ENCODE data around the gene METTL16.
"Not testable (repeated sequence)": the region's sequence is repeated elsewhere in the genome, so short reads cannot be mapped to it uniquely, and the experiment has no call there.

The METTL16 gene

DNA sequence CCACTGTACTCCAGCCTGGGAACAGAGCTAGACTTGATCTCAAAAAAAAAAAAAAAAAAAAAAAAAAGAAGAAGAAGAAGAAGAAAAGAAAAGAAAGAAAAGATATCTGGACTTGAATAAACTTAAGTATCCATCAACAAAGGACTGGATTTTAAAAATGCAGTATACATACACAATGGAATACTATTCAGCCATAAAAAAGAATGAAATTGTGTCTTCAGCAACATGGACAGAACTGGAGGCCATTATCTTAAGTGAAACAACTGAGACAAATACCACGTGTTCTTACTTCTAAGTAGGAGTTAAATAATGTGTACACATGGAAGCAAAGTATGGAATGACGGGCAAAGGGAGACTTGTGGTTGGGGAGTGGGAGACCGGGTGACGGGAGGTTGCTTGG is 70.8 kb downstream of the METTL16 start:
- H3K4me3 ChIP-seq = no peak overlapping the region
- H3K27ac ChIP-seq = no peak overlapping the region
- DNase-seq (ENCODE audit: low spot score) = no peak
- TF ChIP-seq, protein P1, sequence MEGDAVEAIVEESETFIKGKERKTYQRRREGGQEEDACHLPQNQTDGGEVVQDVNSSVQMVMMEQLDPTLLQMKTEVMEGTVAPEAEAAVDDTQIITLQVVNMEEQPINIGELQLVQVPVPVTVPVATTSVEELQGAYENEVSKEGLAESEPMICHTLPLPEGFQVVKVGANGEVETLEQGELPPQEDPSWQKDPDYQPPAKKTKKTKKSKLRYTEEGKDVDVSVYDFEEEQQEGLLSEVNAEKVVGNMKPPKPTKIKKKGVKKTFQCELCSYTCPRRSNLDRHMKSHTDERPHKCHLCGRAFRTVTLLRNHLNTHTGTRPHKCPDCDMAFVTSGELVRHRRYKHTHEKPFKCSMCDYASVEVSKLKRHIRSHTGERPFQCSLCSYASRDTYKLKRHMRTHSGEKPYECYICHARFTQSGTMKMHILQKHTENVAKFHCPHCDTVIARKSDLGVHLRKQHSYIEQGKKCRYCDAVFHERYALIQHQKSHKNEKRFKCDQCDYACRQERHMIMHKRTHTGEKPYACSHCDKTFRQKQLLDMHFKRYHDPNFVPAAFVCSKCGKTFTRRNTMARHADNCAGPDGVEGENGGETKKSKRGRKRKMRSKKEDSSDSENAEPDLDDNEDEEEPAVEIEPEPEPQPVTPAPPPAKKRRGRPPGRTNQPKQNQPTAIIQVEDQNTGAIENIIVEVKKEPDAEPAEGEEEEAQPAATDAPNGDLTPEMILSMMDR (IDR thresholded peaks at IDR 0.05) = no peak

DNA sequence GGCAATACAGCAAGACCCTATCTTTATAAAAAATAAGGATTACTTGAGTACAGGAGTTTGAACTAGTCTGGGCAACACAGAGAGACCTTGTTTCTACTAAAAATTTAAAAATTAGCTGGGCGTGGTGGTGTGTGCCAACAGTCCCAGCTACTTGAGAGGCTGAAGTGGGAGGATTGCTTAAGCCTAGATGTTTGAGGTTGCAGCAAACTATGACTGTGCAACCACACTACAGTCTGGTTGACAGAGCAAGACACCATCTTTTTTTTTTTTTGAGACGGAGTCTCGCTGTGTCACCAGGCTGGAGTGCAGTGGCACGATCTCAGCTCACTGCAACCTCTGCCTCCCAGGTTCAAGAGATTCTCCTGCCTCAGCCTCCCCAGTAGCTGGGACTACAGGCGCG is 71.7 kb downstream of the METTL16 start:
- not testable (repeated sequence) for DNase-seq (ENCODE audit: low spot score); H3K27ac ChIP-seq

DNA sequence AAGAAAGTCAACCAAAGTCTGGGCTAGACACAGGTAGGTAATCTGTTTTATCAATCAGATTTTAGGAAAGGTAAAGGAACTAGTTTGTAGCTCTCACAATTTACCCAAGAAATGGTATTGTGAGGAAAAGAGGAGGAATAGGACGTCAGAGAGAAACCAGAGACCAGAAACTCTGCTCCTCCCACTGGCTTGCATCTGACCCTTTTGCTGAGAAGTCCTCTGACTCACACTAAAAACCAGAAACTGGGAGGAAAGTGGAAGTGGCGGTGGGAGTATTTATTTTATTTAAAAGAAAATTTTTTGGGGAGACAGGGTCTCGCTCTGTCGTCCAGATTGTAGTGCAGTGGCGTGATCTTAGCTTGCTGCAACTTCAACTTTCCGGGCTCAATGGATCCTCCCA is 72.9 kb downstream of the METTL16 start:
- no peak overlapping the region for H3K4me3 ChIP-seq
- H3K27ac ChIP-seq = no peak overlapping the region
- TF ChIP-seq, protein P1 (IDR thresholded peaks at IDR 0.05) = no peak
- no peak for DNase-seq (ENCODE audit: low spot score)

More for the DNA sequence above, 71.7 kb downstream of the METTL16 start:
- H3K4me3 ChIP-seq = not testable (repeated sequence)

DNA sequence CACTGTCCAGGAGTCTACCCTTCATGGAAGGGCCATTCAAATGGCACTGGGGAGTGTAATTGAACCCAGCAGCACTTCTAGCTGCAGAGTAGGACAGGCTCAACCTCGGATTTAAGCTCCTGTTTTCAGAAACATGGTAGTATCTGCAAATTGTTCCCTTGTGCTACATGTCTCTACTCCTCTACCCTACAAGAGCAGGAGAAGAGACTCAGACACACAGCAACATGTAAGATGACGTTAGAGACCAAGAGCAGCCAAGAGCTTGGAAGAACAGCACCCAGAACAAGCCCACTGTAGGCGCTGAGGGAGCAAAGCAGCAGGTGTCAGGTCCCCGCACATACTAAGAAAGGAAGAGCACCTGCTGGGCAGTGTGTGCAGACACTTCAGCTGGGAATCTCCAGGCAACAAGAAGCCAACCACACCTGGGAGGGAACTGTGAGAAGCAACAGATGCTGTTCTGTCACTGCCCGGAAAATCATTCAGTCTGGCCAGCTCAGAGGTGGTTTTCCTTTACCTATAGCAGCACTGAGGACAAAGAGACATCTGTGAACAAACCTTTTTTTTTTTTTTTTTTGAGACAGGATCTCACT is 75.3 kb downstream of the METTL16 start:
- no peak for DNase-seq (ENCODE audit: low spot score)
- TF ChIP-seq, protein P1 (IDR thresholded peaks at IDR 0.05) = no peak
- H3K27ac ChIP-seq = no peak overlapping the region
- no peak overlapping the region for H3K4me3 ChIP-seq

DNA sequence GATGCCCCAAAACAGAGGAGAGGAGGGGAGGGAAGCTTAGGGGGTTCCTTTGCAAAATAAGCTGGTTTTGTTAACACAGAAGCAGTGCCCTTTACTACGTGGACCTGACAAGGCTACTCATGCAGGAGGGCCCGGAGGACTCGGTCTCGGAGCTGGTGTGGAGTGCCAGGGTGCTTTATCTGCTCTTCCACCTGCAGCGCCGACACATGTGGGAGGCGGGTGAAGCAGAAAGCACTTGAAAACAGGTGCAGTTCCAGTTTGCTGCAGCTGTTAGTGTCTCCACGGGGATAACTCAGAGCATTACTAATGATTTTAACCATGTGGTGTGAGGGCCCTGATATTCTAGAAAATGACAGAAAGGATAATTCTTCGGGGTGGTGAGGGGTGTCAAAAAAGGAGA is 75.8 kb downstream of the METTL16 start:
- H3K27ac ChIP-seq = no peak overlapping the region
- H3K4me3 ChIP-seq = no peak overlapping the region
- DNase-seq (ENCODE audit: low spot score) = no peak
- TF ChIP-seq, protein P1 (IDR thresholded peaks at IDR 0.05) = no peak

DNA sequence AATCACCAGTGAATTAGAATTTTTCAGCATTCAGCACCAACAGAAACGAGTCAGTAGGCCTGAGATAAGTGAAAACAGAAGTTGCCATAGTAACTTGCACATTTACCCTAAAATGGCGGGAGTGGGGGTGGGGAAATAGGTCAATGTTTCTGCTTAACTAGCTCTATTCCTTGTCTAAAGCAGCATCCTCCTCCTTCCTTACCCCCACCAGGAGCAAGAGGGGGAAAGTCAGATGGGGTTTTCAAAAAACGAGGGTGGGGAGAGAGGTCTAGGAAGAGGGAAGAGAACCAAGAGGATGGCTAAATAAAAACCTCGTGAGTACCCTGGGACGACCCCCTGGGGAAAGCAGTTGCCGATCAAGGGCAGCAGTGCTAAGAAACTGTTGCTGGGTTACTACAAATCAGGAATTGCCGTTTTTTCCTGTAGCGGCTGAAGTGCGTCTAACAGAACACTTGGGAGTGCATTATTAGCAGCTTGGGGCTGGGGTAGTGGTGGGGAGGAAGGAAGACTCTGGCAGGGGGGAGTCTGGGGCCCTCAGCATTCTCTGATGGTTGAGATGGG is 76.4 kb downstream of the METTL16 start:
- TF ChIP-seq, protein P1 (IDR thresholded peaks at IDR 0.05) = no peak
- no peak overlapping the region for H3K27ac ChIP-seq
- no peak overlapping the region for H3K4me3 ChIP-seq
- DNase-seq (ENCODE audit: low spot score) = no peak

DNA sequence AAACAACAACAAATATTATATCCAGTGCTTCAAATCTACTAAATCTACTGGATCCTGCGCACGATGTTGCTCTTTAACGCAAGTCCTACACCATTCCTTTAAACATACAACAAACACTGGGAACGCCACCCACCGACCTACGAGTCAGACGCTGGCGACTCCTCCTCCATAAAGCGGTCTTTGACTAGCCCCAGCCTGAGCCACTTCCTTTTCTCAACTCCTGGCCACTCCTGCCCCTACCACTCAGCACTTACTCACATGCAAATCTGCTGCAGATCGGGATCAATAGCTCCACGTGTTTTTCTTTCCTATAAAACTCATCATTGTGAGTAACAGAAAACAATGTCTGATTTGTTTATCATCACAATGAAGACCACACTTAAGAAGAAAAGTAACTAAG is 78.0 kb downstream of the METTL16 start:
- TF ChIP-seq, protein P1 (IDR thresholded peaks at IDR 0.05) = no peak
- no peak for DNase-seq (ENCODE audit: low spot score)
- H3K27ac ChIP-seq = no peak overlapping the region
- no peak overlapping the region for H3K4me3 ChIP-seq
